Activated naive CD8-positive, alpha-beta T cell treated with anti-CD3 and anti-CD28 coated beads for 36 hours (primary cell): ENCODE data around the gene RTN4IP1. TPM values are rescaled to one million over a fixed set of nuclear protein-coding genes. Genes with fewer than 3 reads are reported as not detected.

Source experiments
- DNase-seq: peaks from one replicate; pipeline ENCODE4 v3.0.0; 2021
- H3K27ac Mint-ChIP-seq: one replicate; pipeline ENCODE4 v1.8.0; 2022; ENCODE audit warnings: mild to moderate bottlenecking, moderate library complexity, mixed read lengths
- H3K27me3 Mint-ChIP-seq: one replicate; pipeline ENCODE4 v1.8.0; 2022; ENCODE audit warnings: mild to moderate bottlenecking, mixed read lengths
- H3K36me3 Mint-ChIP-seq: one replicate; pipeline ENCODE4 v1.8.0; 2021; ENCODE audit warnings: mild to moderate bottlenecking, mixed read lengths
- H3K4me1 Mint-ChIP-seq: one replicate; pipeline ENCODE4 v1.8.0; 2021; ENCODE audit warnings: mixed read lengths
- H3K4me3 Mint-ChIP-seq: one replicate; pipeline ENCODE4 v1.8.0; 2022; ENCODE audit warnings: mild to moderate bottlenecking, moderate library complexity, mixed read lengths
- H3K9me3 Mint-ChIP-seq: one replicate; pipeline ENCODE4 v1.8.0; 2022; ENCODE audit warnings: mixed read lengths
- total RNA-seq, 2 experiments: library from RNA; stranded (reverse); gene quantifications; one replicate each; pipeline ENCODE4 v1.2.3, GENCODE V29; 2021

The RTN4IP1 gene
- total RNA-seq, 2 experiments from 2014 or later = 10.9 to 11.4 TPM

GRCh38 chr6:106534564-106534982 lies 94.7 kb downstream of the RTN4IP1 start:
- H3K27ac Mint-ChIP-seq = peak overlapping the region; percentile 84
- peaks cover 1% of the 10 kb centered on the region for H3K9me3 Mint-ChIP-seq
- peaks cover 56% of the 10 kb centered on the region for H3K36me3 Mint-ChIP-seq
- no peaks in the 10 kb centered on the region for H3K27me3 Mint-ChIP-seq
- DNase-seq = peak; percentile 44
- H3K4me3 Mint-ChIP-seq = peak overlapping the region; percentile 4
- H3K4me1 Mint-ChIP-seq = peaks cover 68% of the 10 kb centered on the region

- Mint-ChIP-seq H3K9me3 (peaks cover 1% of the 10 kb centered on the region), H3K27ac (peak overlapping the region; percentile 84), H3K4me1 (peaks cover 69% of the 10 kb centered on the region), H3K4me3 (no peak overlapping the region), H3K27me3 (no peaks in the 10 kb centered on the region), H3K36me3 (peaks cover 58% of the 10 kb centered on the region)
- DNase-seq = no peak
Observed at GRCh38 chr6:106534004-106534403, 95.3 kb downstream of the RTN4IP1 start.

- no peaks in the 10 kb centered on the region for H3K27me3 Mint-ChIP-seq
- peak overlapping the region; percentile 32 for H3K27ac Mint-ChIP-seq
- no peak for DNase-seq
- H3K4me3 Mint-ChIP-seq = no peak overlapping the region
- peaks cover 70% of the 10 kb centered on the region for H3K4me1 Mint-ChIP-seq
- H3K9me3 Mint-ChIP-seq = peaks cover 1% of the 10 kb centered on the region
- peaks cover 58% of the 10 kb centered on the region for H3K36me3 Mint-ChIP-seq
Observed at GRCh38 chr6:106533054-106533453, 96.2 kb downstream of the RTN4IP1 start.

- no peak overlapping the region for H3K27ac Mint-ChIP-seq
- H3K4me3 Mint-ChIP-seq = no peak overlapping the region
- H3K27me3 Mint-ChIP-seq = no peaks in the 10 kb centered on the region
- peaks cover 65% of the 10 kb centered on the region for H3K4me1 Mint-ChIP-seq
- H3K9me3 Mint-ChIP-seq = no peaks in the 10 kb centered on the region
- peaks cover 51% of the 10 kb centered on the region for H3K36me3 Mint-ChIP-seq
- DNase-seq = no peak
Observed at GRCh38 chr6:106530502-106530901, 98.8 kb downstream of the RTN4IP1 start.

- no peaks in the 10 kb centered on the region for H3K27me3 Mint-ChIP-seq
- no peak overlapping the region for H3K27ac Mint-ChIP-seq
- H3K36me3 Mint-ChIP-seq = peaks cover 47% of the 10 kb centered on the region
- peaks cover 64% of the 10 kb centered on the region for H3K4me1 Mint-ChIP-seq
- no peak for DNase-seq
- no peak overlapping the region for H3K4me3 Mint-ChIP-seq
- H3K9me3 Mint-ChIP-seq = no peaks in the 10 kb centered on the region
Observed at GRCh38 chr6:106530026-106530425, 99.3 kb downstream of the RTN4IP1 start.

- H3K27me3 Mint-ChIP-seq = no peaks in the 10 kb centered on the region
Observed at GRCh38 chr6:106529438-106529837, 99.9 kb downstream of the RTN4IP1 start.

GRCh38 chr6:106528521-106528920 lies 100.8 kb downstream of the RTN4IP1 start:
- Mint-ChIP-seq H3K4me3 (no peak overlapping the region), H3K27ac (peak overlapping the region; percentile 38), H3K4me1 (peaks cover 61% of the 10 kb centered on the region), H3K9me3 (no peaks in the 10 kb centered on the region), H3K36me3 (peaks cover 40% of the 10 kb centered on the region), H3K27me3 (no peaks in the 10 kb centered on the region)
- DNase-seq = no peak

More at GRCh38 chr6:106529438-106529837, 99.9 kb downstream of the RTN4IP1 start:
- Mint-ChIP-seq H3K4me3 (no peak overlapping the region), H3K4me1 (peaks cover 61% of the 10 kb centered on the region), H3K27ac (no peak overlapping the region), H3K36me3 (peaks cover 46% of the 10 kb centered on the region), H3K9me3 (no peaks in the 10 kb centered on the region)
- DNase-seq = no peak

GRCh38 chr6:106527979-106528378 lies 101.3 kb downstream of the RTN4IP1 start:
- peaks cover 36% of the 10 kb centered on the region for H3K36me3 Mint-ChIP-seq
- no peaks in the 10 kb centered on the region for H3K9me3 Mint-ChIP-seq
- H3K27me3 Mint-ChIP-seq = no peaks in the 10 kb centered on the region
- DNase-seq = no peak
- peaks cover 60% of the 10 kb centered on the region for H3K4me1 Mint-ChIP-seq
- peak overlapping the region; percentile 86 for H3K27ac Mint-ChIP-seq
- no peak overlapping the region for H3K4me3 Mint-ChIP-seq

- H3K9me3 Mint-ChIP-seq = no peaks in the 10 kb centered on the region
- peaks cover 31% of the 10 kb centered on the region for H3K36me3 Mint-ChIP-seq
- DNase-seq = no peak
- H3K4me3 Mint-ChIP-seq = no peak overlapping the region
- H3K27me3 Mint-ChIP-seq = no peaks in the 10 kb centered on the region
- peaks cover 60% of the 10 kb centered on the region for H3K4me1 Mint-ChIP-seq
- peak overlapping the region; percentile 8 for H3K27ac Mint-ChIP-seq
Observed at GRCh38 chr6:106527117-106527516, 102.2 kb downstream of the RTN4IP1 start.

GRCh38 chr6:106525882-106526275 lies 103.4 kb downstream of the RTN4IP1 start:
- Mint-ChIP-seq H3K27me3 (no peaks in the 10 kb centered on the region), H3K4me3 (no peak overlapping the region), H3K36me3 (peaks cover 32% of the 10 kb centered on the region), H3K9me3 (no peaks in the 10 kb centered on the region), H3K4me1 (peaks cover 63% of the 10 kb centered on the region), H3K27ac (peak overlapping the region; percentile 85)
- DNase-seq = no peak

- no peak for DNase-seq
Observed at GRCh38 chr6:106525107-106525881, 104.0 kb downstream of the RTN4IP1 start.

GRCh38 chr6:106522562-106523250 lies 106.6 kb downstream of the RTN4IP1 start:
- peaks cover 32% of the 10 kb centered on the region for H3K36me3 Mint-ChIP-seq
- no peaks in the 10 kb centered on the region for H3K27me3 Mint-ChIP-seq
- peak overlapping the region; percentile 79 for H3K4me3 Mint-ChIP-seq
- peaks cover 70% of the 10 kb centered on the region for H3K4me1 Mint-ChIP-seq
- H3K9me3 Mint-ChIP-seq = no peaks in the 10 kb centered on the region
- peak overlapping the region; percentile 97 for H3K27ac Mint-ChIP-seq
- no peak for DNase-seq

More at GRCh38 chr6:106525107-106525881, 104.0 kb downstream of the RTN4IP1 start:
- Mint-ChIP-seq H3K9me3 (no peaks in the 10 kb centered on the region), H3K27me3 (no peaks in the 10 kb centered on the region), H3K27ac (peak overlapping the region; percentile 85), H3K4me3 (peak overlapping the region; percentile 69), H3K4me1 (peaks cover 64% of the 10 kb centered on the region), H3K36me3 (peaks cover 35% of the 10 kb centered on the region)

Other genes with a start within 250 kb of the RTN4IP1 start
- 10 to 100 TPM; 20.1 to 22.2 TPM for gene QRSL1, start 80 bp upstream of the RTN4IP1 start, total RNA-seq